Measurements from ENCODE around the gene ST3GAL5.
"Not testable (repeated sequence)": the region's sequence is repeated elsewhere in the genome, so short reads cannot be mapped to it uniquely, and the experiment has no call there.

The ST3GAL5 gene

DNA sequence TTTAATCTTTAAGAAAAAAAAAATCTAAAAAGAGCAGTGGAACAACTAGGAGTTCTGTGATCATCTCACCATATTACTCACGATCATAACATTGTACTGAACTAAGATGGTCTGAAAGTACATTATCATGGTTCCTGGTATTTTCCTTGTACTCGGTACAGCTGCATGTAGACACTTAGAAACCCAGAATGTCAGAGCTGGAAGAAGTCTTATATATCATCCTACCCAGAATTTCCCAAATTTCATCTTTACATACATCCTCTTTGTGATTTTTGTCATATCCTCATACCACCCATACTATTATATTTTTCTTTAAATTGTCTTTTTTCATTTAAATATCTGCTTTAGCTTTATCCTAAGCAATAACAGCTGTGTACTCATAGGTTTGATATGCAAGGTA, 12.4 kb upstream of the ST3GAL5 start:
- TF ChIP-seq, protein P1, sequence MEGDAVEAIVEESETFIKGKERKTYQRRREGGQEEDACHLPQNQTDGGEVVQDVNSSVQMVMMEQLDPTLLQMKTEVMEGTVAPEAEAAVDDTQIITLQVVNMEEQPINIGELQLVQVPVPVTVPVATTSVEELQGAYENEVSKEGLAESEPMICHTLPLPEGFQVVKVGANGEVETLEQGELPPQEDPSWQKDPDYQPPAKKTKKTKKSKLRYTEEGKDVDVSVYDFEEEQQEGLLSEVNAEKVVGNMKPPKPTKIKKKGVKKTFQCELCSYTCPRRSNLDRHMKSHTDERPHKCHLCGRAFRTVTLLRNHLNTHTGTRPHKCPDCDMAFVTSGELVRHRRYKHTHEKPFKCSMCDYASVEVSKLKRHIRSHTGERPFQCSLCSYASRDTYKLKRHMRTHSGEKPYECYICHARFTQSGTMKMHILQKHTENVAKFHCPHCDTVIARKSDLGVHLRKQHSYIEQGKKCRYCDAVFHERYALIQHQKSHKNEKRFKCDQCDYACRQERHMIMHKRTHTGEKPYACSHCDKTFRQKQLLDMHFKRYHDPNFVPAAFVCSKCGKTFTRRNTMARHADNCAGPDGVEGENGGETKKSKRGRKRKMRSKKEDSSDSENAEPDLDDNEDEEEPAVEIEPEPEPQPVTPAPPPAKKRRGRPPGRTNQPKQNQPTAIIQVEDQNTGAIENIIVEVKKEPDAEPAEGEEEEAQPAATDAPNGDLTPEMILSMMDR (IDR thresholded peaks at IDR 0.05; ENCODE audit: insufficient read depth, low read length, poor library complexity, severe bottlenecking): no peak
- H3K36me3 ChIP-seq (ENCODE audit: control insufficient read depth, insufficient read depth, low read length): no peaks in the 10 kb centered on the region
- DNase-seq (ENCODE audit: extremely low read depth, insufficient read length): no peak

DNA sequence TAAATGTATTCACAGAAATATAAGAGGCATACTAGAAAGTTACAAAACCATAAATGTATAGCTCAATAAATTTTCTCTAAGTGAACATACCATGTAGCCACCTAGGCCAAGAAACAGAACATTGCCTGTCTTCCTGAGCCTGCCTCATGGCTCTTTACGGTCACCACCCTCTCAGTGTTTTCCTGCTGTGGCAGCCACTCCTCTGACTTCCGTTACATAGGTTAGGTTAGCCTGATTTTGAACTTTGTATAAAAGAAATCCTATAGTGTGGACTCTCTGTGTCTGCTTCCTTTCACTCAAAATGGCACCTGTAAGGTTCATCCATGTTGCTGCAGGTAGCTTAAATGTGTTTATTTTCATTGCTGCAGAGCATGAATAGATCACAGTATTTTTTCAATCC, 11.6 kb upstream of the ST3GAL5 start:
- H3K36me3 ChIP-seq (ENCODE audit: control insufficient read depth, insufficient read depth, low read length): no peaks in the 10 kb centered on the region
- TF ChIP-seq, protein P1 (IDR thresholded peaks at IDR 0.05; ENCODE audit: insufficient read depth, low read length, poor library complexity, severe bottlenecking): no peak
- H3K4me3 ChIP-seq (replicated peaks; ENCODE audit: low read depth, low read length): no peak overlapping the region
- H3K27me3 ChIP-seq (replicated peaks; ENCODE audit: control insufficient read depth, insufficient read depth, low read length): no peaks in the 10 kb centered on the region; the same call in 1 of the 2 replicates
- DNase-seq (ENCODE audit: extremely low read depth, insufficient read length): no peak

More for the DNA sequence above, 12.4 kb upstream of the ST3GAL5 start:
- Histone ChIP-seq H3K4me3 (replicated peaks; ENCODE audit: low read depth, low read length) (no peak overlapping the region), H3K27me3 (replicated peaks; ENCODE audit: control insufficient read depth, insufficient read depth, low read length) (no peaks in the 10 kb centered on the region; the same call in none of the 2 replicates)

DNA sequence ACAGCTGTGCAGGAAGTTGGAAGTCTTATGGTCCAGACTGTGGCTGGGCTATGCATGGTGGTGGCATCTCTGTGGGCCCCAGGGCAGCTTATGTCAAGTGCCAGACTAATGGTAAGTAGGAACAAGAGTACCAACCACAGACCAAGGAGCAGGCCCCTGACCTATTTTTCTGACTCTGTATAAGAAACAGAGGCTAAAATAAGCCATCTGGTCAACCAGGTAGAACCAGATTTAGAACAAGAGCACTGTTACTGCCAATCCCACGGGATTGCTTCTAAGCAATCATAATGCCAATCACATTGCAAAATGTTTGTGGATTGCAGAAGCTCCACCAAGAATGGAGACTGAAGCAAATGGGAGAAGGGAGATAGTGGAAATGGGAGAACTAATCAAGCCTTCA, 11.1 kb upstream of the ST3GAL5 start:
- TF ChIP-seq, protein P1 (IDR thresholded peaks at IDR 0.05; ENCODE audit: insufficient read depth, low read length, poor library complexity, severe bottlenecking): no peak
- Histone ChIP-seq H3K4me3 (replicated peaks; ENCODE audit: low read depth, low read length) (no peak overlapping the region), H3K36me3 (ENCODE audit: control insufficient read depth, insufficient read depth, low read length) (no peaks in the 10 kb centered on the region), H3K27me3 (replicated peaks; ENCODE audit: control insufficient read depth, insufficient read depth, low read length) (no peaks in the 10 kb centered on the region; the same call in 1 of the 2 replicates)
- no peak for DNase-seq (ENCODE audit: extremely low read depth, insufficient read length)

DNA sequence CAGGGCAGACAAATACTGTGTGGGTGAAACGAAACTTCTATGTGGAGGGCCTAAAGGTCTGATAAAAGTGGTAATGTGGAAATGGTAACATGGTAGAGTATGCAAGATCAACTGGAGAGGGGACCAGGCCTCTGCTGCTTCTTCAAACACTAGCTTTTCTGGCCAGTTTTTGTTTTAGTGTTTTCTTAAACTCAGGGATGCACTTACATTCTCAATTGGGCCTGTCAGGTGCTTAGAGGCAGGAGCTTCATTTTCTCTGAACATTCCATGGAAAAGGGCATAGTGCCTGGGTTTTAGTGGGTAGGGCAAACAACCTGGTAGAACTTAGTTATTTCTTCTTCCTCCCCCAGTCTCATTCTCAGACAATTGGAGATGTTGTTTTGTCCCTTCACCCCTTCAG, 10.5 kb upstream of the ST3GAL5 start:
- TF ChIP-seq, protein P1 (IDR thresholded peaks at IDR 0.05; ENCODE audit: insufficient read depth, low read length, poor library complexity, severe bottlenecking): no peak
- Histone ChIP-seq H3K4me3 (replicated peaks; ENCODE audit: low read depth, low read length) (no peak overlapping the region), H3K27me3 (replicated peaks; ENCODE audit: control insufficient read depth, insufficient read depth, low read length) (no peaks in the 10 kb centered on the region; the same call in 1 of the 2 replicates), H3K36me3 (ENCODE audit: control insufficient read depth, insufficient read depth, low read length) (no peaks in the 10 kb centered on the region)
- no peak for DNase-seq (ENCODE audit: extremely low read depth, insufficient read length)

DNA sequence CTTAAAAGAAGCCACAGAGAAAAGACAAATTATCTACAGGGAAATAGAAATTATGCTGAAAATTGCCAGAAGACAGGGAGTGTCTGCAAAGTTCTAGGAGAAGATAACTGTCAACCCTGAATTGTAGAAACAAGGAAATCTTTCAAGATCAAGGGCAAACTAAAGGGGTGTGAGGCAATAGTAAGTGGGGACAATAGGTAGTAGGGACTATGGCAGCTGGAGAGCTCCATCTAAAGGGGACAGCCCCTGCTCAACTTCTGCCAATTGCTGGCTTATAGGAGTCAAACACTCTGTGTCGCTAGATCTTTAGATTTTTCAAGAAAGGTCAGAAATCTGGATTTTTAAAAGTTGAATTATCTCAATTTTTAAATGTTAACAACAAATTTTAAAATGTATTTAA, 10.1 kb upstream of the ST3GAL5 start:
- H3K4me3 ChIP-seq (replicated peaks; ENCODE audit: low read depth, low read length): no peak overlapping the region
- no peaks in the 10 kb centered on the region; the same call in 1 of the 2 replicates for H3K27me3 ChIP-seq (replicated peaks; ENCODE audit: control insufficient read depth, insufficient read depth, low read length)
- TF ChIP-seq, protein P1 (IDR thresholded peaks at IDR 0.05; ENCODE audit: insufficient read depth, low read length, poor library complexity, severe bottlenecking): no peak
- DNase-seq (ENCODE audit: extremely low read depth, insufficient read length): no peak
- no peaks in the 10 kb centered on the region for H3K36me3 ChIP-seq (ENCODE audit: control insufficient read depth, insufficient read depth, low read length)

DNA sequence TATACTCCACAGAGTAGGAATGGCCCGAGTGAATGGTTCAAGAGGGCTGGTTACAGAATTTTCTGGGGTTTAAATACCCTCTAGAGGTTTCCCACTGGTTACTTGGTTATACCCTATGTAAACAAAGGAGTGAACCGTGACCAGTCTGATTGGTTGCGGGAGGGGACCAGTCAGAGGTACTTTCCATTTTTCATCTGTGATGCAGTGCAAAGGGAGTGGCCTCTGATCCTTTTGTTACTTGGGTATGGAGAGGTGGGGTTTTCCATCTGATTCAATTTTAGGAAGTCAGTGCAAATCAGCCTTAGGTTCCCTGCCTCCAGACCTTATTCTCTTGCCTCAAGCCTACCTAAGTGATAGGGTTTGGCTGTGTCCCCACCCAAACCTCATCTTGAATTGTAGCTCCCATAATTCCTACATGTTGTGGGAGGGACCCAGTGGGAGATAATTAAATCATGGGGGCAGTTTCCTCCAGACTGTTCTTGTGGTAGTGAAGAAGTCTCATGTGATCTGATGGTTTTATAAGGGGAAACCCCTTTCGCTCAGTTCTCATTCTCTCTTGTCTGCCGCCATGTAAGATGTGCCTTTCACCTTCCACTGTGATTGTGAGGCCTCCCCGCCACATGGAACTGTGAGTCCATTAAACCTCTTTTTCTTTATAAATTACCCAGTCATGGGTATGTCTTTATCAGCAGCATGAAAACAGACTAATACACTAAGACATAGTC, 5.9 kb upstream of the ST3GAL5 start:
- DNase-seq (ENCODE audit: extremely low read depth, insufficient read length); H3K4me3 ChIP-seq (replicated peaks; ENCODE audit: low read depth, low read length): not testable (repeated sequence)

More for the DNA sequence above, 5.9 kb upstream of the ST3GAL5 start:
- not testable (repeated sequence) for H3K36me3 ChIP-seq (ENCODE audit: control insufficient read depth, insufficient read depth, low read length); H3K27me3 ChIP-seq (replicated peaks; ENCODE audit: control insufficient read depth, insufficient read depth, low read length)

All from GM06990 (cell line).